A549 (cell line): Measurements from ENCODE around the gene ANO10.

ENCODE experiments used
- HMGXB4 ChIP-seq: fragments of 250-450 bp; sonication (Bioruptor Pico); IDR thresholded peaks from 2 replicates; pipeline ENCODE4 v1.5.0; 2021; ENCODE audit warnings: mild to moderate bottlenecking, moderate library complexity, borderline replicate concordance
- KDM1A ChIP-seq: fragments of 200-600 bp; sonication (generic); IDR thresholded peaks from 2 replicates; pipeline ENCODE4 v1.6.1; 2016; ENCODE audit warnings: low read depth, mild to moderate bottlenecking
- POLR2A ChIP-seq: IDR thresholded peaks from 2 replicates; pipeline ENCODE4 v1.6.1; 2012; ENCODE audit warnings: mild to moderate bottlenecking, low read length

GRCh38 chr3:43549626-43550290 is 72.1 kb downstream of the ANO10 start:
- TF ChIP-seq HMGXB4 (CRISPR knock-in tag) (no peak), POLR2A (no peak), KDM1A (no peak)
